ENCODE data around the gene MEF2D. TPM values are rescaled to one million over a fixed set of nuclear protein-coding genes. Genes with fewer than 3 reads are reported as not detected.

Gene MEF2D
- total and polyA plus RNA-seq, 2 donors (not counting 1 experiment from before 2014, with no cell fraction given): 65.6 to 128 TPM

DNA sequence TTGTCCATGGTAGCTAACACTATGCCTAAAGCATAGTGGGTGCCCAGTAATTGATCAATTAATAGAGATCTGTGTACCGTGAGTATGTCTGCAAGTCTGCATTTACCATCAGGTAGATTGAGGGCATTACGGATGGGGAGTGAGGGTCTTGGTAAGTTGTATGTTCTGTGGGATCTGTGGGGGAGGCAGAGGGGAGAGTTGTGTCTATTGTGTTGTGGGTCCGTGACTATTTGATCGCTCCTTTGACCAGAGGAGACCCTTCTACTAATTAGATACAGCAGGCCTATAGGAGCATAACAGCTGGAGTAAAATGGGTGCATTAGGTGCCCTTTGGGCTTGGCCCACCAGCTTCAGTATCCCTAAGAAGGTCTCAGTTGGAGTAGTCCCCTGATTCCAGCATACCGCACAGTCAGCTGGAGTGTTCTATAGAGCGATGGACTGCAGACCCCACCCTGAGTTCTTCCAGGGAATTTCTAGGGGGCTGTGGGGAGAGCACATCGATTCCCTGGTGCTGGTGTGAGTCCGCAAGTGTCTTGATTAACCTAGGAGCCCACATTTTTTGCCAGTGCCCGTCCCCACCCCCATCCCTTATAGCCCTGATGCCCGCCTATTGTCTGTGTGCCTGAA, 75.7 kb downstream of the MEF2D start:
- DNase-seq (no peak), ATAC-seq (ENCODE audit: low read depth) (no peak)
- Histone ChIP-seq H3K4me2 (replicated peaks; ENCODE audit: low read depth, low read length, poor library complexity, severe bottlenecking) (no peak overlapping the region), H3K27ac (ENCODE audit: low read length in 2 of 2) (no peak overlapping the region), H3K9ac (ENCODE audit: low read length) (no peak overlapping the region), H3K79me2 (ENCODE audit: control insufficient read depth, insufficient read depth, low read length) (no peaks in the 10 kb centered on the region), H2AFZ (ENCODE audit: insufficient read depth, low read depth, low read length, poor library complexity, severe bottlenecking) (no peak overlapping the region), H3K36me3 (replicated peaks in 1 of 2; ENCODE audit: control extremely low read depth in 1 of 2, control insufficient read depth in 1 of 2, extremely low read depth in 1 of 2, insufficient read depth in 2 of 2, low read length in 1 of 2) (no peaks in the 10 kb centered on the region), H3K4me3 (ENCODE audit: control extremely low read depth in 1 of 5, extremely low read depth in 1 of 5, insufficient read depth in 1 of 5, low read depth in 2 of 5, low read length in 4 of 5) (no peak overlapping the region), H3K4me1 (ENCODE audit: control insufficient read depth in 2 of 2, insufficient read depth in 2 of 2, low read length in 2 of 2) (peaks cover 22 to 25% of the 10 kb centered on the region in 2 donors), H4K20me1 (ENCODE audit: control insufficient read depth, insufficient read depth, low read length, poor library complexity, severe bottlenecking) (no peaks in the 10 kb centered on the region), H3K9me3 (ENCODE audit: control extremely low read depth in 1 of 3, control insufficient read depth in 2 of 3, insufficient read depth in 1 of 3, low read length in 2 of 3) (peaks cover 0 to 11% (median 0%) of the 10 kb centered on the region in 3 donors), H3K27me3 (replicated peaks in 1 of 4; ENCODE audit: control extremely low read depth in 1 of 4, control insufficient read depth in 3 of 4, insufficient read depth in 4 of 4, low read length in 3 of 4) (peaks cover 0 to 91% (median 44%) of the 10 kb centered on the region in 4 experiments)
- TF ChIP-seq, protein P1, sequence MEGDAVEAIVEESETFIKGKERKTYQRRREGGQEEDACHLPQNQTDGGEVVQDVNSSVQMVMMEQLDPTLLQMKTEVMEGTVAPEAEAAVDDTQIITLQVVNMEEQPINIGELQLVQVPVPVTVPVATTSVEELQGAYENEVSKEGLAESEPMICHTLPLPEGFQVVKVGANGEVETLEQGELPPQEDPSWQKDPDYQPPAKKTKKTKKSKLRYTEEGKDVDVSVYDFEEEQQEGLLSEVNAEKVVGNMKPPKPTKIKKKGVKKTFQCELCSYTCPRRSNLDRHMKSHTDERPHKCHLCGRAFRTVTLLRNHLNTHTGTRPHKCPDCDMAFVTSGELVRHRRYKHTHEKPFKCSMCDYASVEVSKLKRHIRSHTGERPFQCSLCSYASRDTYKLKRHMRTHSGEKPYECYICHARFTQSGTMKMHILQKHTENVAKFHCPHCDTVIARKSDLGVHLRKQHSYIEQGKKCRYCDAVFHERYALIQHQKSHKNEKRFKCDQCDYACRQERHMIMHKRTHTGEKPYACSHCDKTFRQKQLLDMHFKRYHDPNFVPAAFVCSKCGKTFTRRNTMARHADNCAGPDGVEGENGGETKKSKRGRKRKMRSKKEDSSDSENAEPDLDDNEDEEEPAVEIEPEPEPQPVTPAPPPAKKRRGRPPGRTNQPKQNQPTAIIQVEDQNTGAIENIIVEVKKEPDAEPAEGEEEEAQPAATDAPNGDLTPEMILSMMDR (IDR thresholded peaks at IDR 0.05): no peak
- no peak for TF ChIP-seq EZH2 (IDR thresholded peaks at IDR 0.05; ENCODE audit: borderline replicate concordance, insufficient read depth, low read depth, low read length, poor library complexity, severe bottlenecking)
- Mint-ChIP-seq H3K27me3 (peaks cover 86% of the 10 kb centered on the region), H3K27ac (no peak overlapping the region), H3K4me1 (peaks cover 20% of the 10 kb centered on the region), H3K4me3 (no peak overlapping the region), H3K9me3 (ENCODE audit: insufficient read depth) (no peaks in the 10 kb centered on the region)
- ChIA-PET CTCF (interaction anchor here (0.9 to 4.4 kb wide), 4 partner anchors 12 to 42 kb away, joined by 3 to 21 read pairs (median 8); no protein-coding TSS in a partner anchor), POLR2A (no interaction called here)
- 71% methylated on average over 7 of the region's 10 CpGs for WGBS (ENCODE audit: insufficient coverage)
- intact Hi-C loops (cut with micrococcal nuclease): no loop called here
